Lung (tissue), 12 donors: ENCODE measurements around the gene LBHD2. TPM values are rescaled to one million over a fixed set of nuclear protein-coding genes. Genes with fewer than 3 reads are reported as not detected.
A peak's percentile ranks its signal among the peaks of the same experiment; 100 is the strongest.

Source experiments
- ATAC-seq: fragments of 200-7000 bp; cut with Tn5 transposase; one replicate; pipeline ENCODE4 v1.9.1; 2020; ENCODE audit warnings: moderate number of reproducible peaks; ENCODE audit not compliant: insufficient read depth, low FRiP score
- DNase-seq, 3 donors: peaks; one replicate each; pipeline ENCODE4 v3.0.0-alpha.2; 2013 to 2017
- H3K27ac ChIP-seq, 2 donors: one replicate each; pipeline ENCODE4 v1.5.1; 2013; ENCODE audit warnings: mild to moderate bottlenecking in 2 of 2, moderate library complexity in 2 of 2, control low read depth in 1 of 2, inconsistent platforms in 1 of 2, low read depth in 1 of 2, low read length in 1 of 2
- H3K27me3 ChIP-seq, 3 donors: one replicate each; pipeline ENCODE4 v1.5.1; 2013; ENCODE audit warnings: low read length in 2 of 3; ENCODE audit not compliant: control insufficient read depth in 3 of 3, insufficient read depth in 3 of 3
- H3K36me3 ChIP-seq, 4 donors: one replicate each; pipeline ENCODE4 v1.5.1; 2013; ENCODE audit warnings: low read length in 4 of 4, mild to moderate bottlenecking in 1 of 4, moderate library complexity in 1 of 4; ENCODE audit not compliant: control insufficient read depth in 4 of 4, insufficient read depth in 4 of 4
- H3K4me1 ChIP-seq, 5 donors: one replicate each; pipeline ENCODE4 v1.5.1; 2013; ENCODE audit warnings: low read length in 5 of 5, mild to moderate bottlenecking in 2 of 5, moderate library complexity in 1 of 5; ENCODE audit not compliant: control insufficient read depth in 5 of 5, insufficient read depth in 5 of 5
- H3K4me3 ChIP-seq: one replicate; pipeline ENCODE4 v1.5.1; 2013; ENCODE audit warnings: mild to moderate bottlenecking, control low read depth, moderate library complexity
- H3K9ac ChIP-seq, 2 donors: one replicate each; pipeline ENCODE4 v1.5.1; 2013; ENCODE audit warnings: low read length in 2 of 2, control low read depth in 1 of 2; ENCODE audit not compliant: insufficient read depth in 1 of 2
- H3K9me3 ChIP-seq, 4 donors: one replicate each; pipeline ENCODE4 v1.5.1; 2013; ENCODE audit warnings: low read length in 3 of 4, mild to moderate bottlenecking in 1 of 4, moderate library complexity in 1 of 4; ENCODE audit not compliant: control insufficient read depth in 4 of 4, insufficient read depth in 3 of 4
- CTCF ChIP-seq: IDR thresholded peaks from 2 replicates; pipeline ENCODE4 v1.5.1; 2012; ENCODE audit warnings: mild to moderate bottlenecking; ENCODE audit errors: control extremely low read depth, extremely low read depth
- WGBS, 2 donors: extraction: QIAGEN DNeasy Blood & Tissue Kit; methylation state at CpG; one replicate each; pipeline ENCODE4 v1.1.7; 2013; 5-methylcytosine and 5-hydroxymethylcytosine counted together
- polyA plus RNA-seq, 2 donors: library from polyadenylated mRNA; stranded (reverse); fragments of 200-250 nt; gene quantifications; one replicate each; pipeline ENCODE4 v1.2.1, GENCODE V29; 2013
- total RNA-seq, 2 donors: library from RNA; depleted of rRNA in 1 of 2; stranded (reverse); fragments of >200 nt in 1 of 2; gene quantifications; one replicate each; pipeline ENCODE4 v1.2.1, GENCODE V29; 2014 to 2021
- donor health status: control.
- donor health status: control.
- donor health status: Bipolar disorder and iron deficiency.
- donor health status: healthy.
- donor health status: DM: yes; HTN: yes; CAD: no.

The LBHD2 gene
- total and polyA plus RNA-seq, 4 donors: 0.08 TPM; not detected in 3

- peak in 2 of 3 donors; percentile 46 to 50 for DNase-seq
- no peak for ATAC-seq
These were observed 15.2 kb downstream of the LBHD2 start for GRCh38 chr14:103099081-103099732.

GRCh38 chr14:103099733-103100280 is 15.8 kb downstream of the LBHD2 start:
- Histone ChIP-seq H3K27me3 (peaks cover 0 to 24% (median 13%) of the 10 kb centered on the region in 3 donors), H3K9ac (no peak overlapping the region)

More at GRCh38 chr14:103099081-103099732, 15.2 kb downstream of the LBHD2 start:
- Histone ChIP-seq H3K9ac (no peak overlapping the region), H3K36me3 (no peaks in the 10 kb centered on the region), H3K27ac (no peak overlapping the region), H3K27me3 (peaks cover 0 to 20% (median 12%) of the 10 kb centered on the region in 3 donors), H3K4me3 (no peak overlapping the region), H3K9me3 (peaks cover 0 to 4% (median 0%) of the 10 kb centered on the region in 4 donors), H3K4me1 (peaks cover 0 to 25% (median 14%) of the 10 kb centered on the region in 5 donors)
- 67 to 69% methylated on average over 11 to 12 of the region's 12 CpGs for WGBS, 2 donors
- no peak for TF ChIP-seq CTCF

GRCh38 chr14:103100281-103101121 is 16.5 kb downstream of the LBHD2 start:
- ATAC-seq: no peak
- no peak for TF ChIP-seq CTCF
- no peak overlapping the region for H3K9ac ChIP-seq
- H3K4me1 ChIP-seq: peaks cover 0 to 25% (median 22%) of the 10 kb centered on the region in 5 donors
- DNase-seq: no peak
- peaks cover 0 to 4% (median 0%) of the 10 kb centered on the region in 4 donors for H3K9me3 ChIP-seq
- H3K27ac ChIP-seq: no peak overlapping the region
- H3K4me3 ChIP-seq: no peak overlapping the region
- 84 to 86% methylated on average over 25 of the region's 25 CpGs for WGBS, 2 donors
- no peaks in the 10 kb centered on the region for H3K36me3 ChIP-seq
- peaks cover 0 to 29% (median 13%) of the 10 kb centered on the region in 3 donors for H3K27me3 ChIP-seq

More at GRCh38 chr14:103099733-103100280, 15.8 kb downstream of the LBHD2 start:
- H3K4me1 ChIP-seq: peaks cover 0 to 22% (median 19%) of the 10 kb centered on the region in 5 donors
- no peak for TF ChIP-seq CTCF
- no peaks in the 10 kb centered on the region for H3K36me3 ChIP-seq
- peaks cover 0 to 4% (median 0%) of the 10 kb centered on the region in 4 donors for H3K9me3 ChIP-seq
- H3K27ac ChIP-seq: no peak overlapping the region
- DNase-seq (no peak), ATAC-seq (no peak)
- H3K4me3 ChIP-seq: no peak overlapping the region
- WGBS, 2 donors: 92 to 93% methylated on average over 8 of the region's 8 CpGs
